HG02759 (cell line): ENCODE data around the gene SCN2B.
"Not testable (repeated sequence)": the region's sequence is repeated elsewhere in the genome, so short reads cannot be mapped to it uniquely, and the experiment has no call there.

Experiments
- ATAC-seq: cut with Tn5 transposase; IDR thresholded peaks from one replicate; pipeline ENCODE4 v1.9.1; 2021; ENCODE audit warnings: mild to moderate bottlenecking, moderate library complexity; ENCODE audit not compliant: unreplicated experiment

The SCN2B gene

DNA sequence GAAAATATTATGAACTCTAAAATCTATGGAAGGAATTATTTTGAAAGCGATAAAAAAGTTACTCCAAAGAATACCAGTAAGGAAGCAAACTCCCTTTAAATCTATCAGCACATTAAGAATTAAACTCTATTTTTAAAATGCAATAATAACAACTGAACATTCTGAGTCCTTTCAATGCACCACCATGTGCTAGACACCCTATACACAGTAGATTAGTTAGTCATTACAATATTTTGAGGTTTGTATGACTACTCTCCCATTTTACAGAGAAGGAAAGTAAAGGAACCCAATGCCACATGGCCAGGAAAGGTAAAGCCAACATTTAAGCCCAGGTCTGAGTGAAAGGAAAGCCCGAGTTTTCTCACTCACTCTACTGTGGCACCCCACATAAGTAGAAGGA lies 30.6 kb upstream of the SCN2B start:
- ATAC-seq: no peak

DNA sequence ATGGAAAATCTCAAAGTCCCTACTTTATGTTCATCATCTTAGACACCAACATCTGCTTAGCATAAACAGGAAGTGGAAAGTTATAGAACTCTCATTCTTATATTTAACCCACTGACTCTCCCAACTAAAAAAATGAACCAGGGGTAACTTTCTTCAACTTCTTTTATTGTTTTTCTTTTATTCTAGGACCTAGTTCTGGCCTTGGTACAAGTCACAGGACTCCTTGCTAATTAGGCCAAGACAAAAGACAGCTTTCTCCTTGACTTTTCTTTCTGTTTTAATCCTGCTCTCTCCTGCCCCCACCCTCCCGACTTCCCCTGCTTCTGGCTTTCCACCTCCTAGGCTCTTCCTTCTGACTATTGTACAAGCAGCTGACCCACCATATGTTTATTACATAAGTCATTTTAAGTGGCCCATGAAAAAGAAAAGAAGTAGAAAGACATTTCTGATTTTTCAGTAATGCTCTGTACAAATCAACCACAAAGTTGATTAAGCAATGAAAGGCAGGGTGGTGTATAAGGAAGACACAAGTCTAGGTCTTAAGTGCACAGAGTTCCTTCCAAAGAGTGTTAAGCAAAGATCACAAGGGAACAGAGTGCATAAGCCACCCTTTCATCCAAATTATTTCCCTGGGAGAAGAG lies 30.1 kb upstream of the SCN2B start:
- ATAC-seq: no peak

- no peak for ATAC-seq
Observed at GRCh38 chr11:118205606-118206378, 29.4 kb upstream of the SCN2B start.

DNA sequence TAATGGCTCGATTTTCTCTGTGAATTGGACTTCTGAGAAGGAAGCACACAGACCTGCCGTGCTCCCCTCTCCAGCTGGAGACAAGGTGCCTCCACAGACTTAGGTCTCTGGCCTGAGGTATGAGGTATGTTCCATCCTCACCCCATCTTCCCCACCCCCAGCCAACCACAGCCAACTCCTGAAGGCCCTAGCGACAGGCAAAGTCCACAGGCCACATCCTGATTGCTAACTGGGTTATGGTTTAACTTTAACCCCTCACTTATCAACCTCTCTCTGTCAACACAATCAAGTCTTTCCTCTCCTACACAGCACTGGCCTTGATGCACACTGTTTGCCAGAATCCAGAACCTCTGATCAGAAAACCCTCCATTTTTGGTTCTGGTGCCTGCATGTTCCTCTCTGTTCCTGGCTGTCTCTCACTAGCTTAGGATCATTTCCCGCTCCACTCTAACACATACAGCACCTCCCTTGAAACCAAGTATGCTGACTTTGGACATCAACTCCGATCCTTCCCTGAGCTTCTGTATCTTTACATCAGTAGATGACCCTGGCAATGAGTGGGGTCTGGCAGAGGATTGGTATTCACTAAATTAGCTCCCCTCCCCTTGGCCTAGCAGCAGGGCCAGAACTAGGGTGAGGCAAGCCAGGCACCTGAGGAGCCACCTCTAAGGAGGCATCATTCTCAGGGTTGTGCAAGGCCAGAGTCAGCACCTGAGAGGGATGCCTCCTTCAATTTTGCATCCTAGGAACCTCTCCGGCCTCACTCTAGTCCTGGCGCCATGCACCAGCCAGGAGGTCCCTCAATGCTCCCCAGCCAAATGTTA lies 26.4 kb upstream of the SCN2B start:
- peak; percentile 65 for ATAC-seq

GRCh38 chr11:118201966-118202365 lies 25.5 kb upstream of the SCN2B start:
- no peak for ATAC-seq

DNA sequence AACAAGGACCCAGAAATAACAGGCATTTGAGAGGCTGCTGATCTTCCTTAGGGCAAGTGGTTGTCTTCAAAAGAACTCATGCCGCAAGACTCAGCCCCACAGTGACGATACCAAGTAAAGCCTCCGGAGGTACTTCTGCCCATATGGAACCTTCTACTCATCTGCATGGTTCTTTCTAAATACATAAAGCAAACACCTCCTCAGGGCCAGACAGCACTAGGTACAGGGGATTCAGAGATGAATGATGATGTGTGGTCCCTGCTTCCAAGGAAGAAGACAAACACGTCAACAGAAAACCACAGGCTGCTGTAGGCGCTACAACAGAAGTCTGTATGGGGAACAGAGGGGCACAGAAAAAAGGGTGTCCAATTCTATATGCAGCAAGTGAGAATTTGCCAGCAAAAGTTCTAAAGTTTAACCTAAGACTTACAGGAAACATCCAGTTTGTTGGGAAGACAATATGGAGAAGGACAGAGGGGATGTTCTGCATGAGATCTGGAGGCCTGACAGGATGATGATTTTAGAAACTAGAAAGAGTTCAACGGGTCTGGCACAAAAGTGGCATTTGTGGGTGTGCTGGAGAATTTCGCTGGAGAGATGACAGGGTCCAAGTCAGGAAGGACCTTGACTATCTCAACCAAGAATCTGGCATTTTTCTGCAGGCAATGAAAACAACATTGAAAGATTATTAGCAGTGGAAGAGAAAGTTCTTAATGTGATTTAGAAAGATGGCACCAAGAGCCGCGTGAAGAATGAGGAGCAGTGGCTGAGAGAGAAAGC lies 24.7 kb upstream of the SCN2B start:
- ATAC-seq: no peak

GRCh38 chr11:118200497-118200896 lies 24.1 kb upstream of the SCN2B start:
- ATAC-seq: no peak

GRCh38 chr11:118199135-118199534 lies 22.7 kb upstream of the SCN2B start:
- ATAC-seq: no peak

DNA sequence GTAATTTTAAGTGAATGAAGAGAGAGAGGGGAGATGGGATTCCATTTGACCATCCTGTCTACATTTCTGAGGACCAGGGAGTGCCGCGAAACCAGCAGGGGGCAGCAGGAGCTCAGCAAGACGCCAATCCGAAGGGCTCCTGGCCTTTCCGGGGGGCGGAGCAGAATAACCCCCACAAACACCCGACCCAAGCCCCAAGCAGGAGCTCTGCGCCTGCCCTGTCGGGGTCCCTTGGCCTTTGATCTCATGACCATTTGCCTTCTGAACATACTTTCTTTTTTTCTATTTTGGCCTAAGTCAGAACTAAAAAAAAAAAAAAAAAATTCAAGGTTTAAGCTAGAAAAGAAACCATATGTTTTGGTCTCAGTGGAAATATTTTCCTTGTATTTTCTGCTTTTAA lies 21.9 kb upstream of the SCN2B start:
- ATAC-seq: no peak

- no peak for ATAC-seq
Observed at GRCh38 chr11:118194835-118195627, 18.6 kb upstream of the SCN2B start.

- no peak for ATAC-seq
Observed at GRCh38 chr11:118193910-118194566, 17.6 kb upstream of the SCN2B start.

GRCh38 chr11:118192817-118193216 lies 16.4 kb upstream of the SCN2B start:
- ATAC-seq: not testable (repeated sequence)

DNA sequence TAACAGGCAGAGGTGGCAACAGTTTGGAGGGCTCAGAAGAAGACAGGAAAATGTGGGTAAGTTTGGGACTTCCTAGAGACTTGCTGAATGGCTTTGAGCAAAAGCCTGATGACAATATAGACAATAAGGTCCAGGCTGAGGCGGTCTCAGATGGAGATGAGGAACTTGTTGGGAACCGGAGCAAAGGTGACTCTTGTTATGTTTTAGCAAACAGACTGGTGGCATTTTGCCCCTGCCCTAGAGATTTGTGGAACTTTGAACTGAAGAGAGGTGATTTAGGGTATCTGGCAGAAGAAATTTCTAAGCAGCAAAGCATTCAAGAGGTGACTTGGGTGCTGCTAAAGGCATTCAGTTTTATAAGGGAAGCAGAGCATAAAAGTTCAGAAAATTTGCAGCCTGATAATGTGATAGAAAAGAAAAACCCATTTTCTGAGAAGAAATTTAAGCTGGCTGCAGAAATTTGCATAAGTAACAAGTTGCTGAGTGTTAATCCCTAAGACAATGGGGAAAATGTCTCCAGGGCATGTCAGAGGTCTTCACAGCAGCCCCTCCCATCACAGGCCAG lies 14.6 kb upstream of the SCN2B start:
- ATAC-seq: not testable (repeated sequence)

DNA sequence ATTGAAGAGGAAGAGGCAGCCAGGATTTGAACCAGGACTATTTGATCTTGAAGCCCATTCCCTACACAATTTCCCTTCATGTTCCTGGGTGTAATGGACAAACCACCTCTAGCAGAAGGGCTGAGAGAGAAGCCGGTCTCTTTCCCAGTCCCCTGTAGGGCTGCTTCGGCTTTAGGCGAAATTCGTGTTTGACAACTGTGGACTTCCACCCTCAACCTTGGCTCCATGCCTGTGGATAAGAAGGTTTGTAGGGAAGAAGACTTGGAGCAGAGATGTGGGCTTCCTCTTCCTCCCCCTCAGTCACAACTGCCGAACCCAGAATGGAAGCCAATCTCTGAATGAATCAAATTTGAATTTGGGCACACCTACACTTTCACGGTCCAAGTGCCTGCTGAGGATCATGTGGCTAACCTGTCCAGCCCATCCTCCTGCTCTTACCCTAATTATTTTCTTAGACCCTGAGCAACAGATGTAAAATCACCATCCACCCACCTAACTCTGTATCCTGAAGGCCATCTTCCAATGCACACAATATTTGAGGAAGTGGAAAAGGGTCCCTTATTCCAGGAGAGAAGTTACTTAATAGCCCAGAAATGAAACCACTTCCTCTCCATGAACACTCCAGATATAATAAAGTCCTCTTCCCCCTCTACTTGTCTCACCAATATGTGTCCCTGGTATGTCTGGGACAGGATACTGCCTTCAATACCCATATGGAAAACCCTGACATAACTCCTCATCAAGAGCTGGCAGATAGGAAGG lies 10.1 kb upstream of the SCN2B start:
- no peak for ATAC-seq

DNA sequence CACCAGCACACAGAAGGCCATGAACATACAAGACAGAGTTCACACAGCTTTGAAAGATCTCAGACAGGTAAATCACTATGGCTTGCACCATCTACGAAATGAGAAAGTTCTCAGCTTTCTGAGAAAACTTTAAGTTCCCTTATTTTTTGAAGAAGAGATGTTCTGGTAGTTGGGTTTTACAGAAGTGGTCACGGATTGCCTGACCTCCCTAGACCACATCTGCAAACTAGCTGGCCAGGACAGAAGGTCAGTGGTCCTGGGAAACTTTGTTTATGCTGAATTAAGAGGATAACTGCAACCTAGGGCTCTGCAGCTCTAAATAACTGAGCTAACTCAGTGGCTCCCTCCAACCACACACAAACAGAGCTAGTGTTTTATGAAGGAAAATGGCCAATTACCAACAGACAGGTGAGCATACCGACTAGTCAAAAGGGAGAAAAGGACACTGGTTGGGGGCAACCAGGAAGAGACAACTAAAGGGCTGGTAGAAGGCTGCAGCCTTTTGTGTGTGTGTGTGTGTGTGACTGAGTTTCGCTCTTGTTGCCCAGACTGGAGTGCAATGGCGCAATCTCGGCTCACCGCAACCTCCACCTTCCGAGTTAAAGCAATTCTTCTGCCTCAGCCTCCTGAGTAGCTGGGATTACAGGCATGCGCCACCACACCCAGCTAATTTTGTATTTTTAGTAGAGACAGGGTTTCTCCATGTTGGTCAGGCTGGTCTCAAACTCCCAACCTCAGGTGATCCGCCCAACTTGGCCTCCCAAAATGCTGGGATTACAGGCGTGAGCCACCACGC lies 8.5 kb upstream of the SCN2B start:
- ATAC-seq: no peak

DNA sequence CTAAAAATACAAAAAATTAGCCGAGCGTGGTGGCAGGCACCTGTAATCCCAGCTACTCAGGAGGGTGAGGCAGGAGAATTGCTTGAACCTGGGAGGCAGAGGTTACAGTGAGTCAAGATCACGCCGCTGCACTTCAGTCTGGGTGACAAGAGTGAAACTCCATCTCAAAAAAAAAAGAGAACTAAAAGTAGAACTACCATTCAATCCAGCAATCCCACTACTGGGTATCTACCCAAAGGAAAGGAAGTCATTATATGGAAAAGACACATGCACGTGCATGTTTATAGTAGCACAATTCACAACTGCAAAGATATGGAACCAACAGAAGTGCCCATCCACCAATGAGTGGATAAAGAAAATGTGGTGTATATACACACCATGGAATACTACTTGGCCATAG lies 7.3 kb upstream of the SCN2B start:
- not testable (repeated sequence) for ATAC-seq

DNA sequence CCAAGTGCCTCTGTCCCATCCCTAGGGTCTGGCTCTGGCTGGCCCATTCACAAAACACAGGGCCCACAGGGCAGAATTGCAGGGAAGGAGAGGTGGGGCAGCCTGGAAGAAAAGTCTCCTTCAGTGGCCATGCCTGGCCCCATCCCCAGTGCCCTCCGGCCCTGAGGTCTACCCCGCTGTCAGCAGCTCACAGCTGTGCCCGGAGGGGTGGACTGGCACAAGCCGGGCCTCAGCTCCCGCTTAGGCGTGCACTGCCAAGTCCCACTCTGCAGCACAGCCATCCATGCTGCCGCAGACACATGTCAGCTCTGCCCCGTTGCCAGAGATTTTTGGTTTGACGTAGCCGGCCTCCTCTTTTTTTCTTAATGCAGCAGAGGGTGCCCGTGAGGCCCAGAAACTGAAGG lies 3.9 kb upstream of the SCN2B start:
- no peak for ATAC-seq

DNA sequence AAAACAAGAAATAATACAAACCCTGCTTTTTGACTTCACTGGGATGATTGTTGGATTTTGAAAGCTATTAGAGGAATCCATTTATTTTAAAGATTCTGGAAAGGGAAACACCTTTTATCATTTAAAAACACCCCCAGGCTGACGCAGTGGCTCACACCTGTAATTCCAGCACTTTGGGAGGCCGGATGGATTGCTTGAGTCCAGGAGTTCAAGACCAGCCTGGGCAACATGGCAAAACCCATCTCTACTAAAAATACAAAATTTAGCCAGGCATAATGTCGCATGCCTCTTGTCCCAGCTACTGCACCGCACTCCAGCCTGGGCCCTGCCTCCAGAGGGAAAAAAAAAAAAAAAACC lies 317 bp upstream of the SCN2B start:
- ATAC-seq: no peak
